ENCODE results near the gene CHD6. TPM values are rescaled to one million over a fixed set of nuclear protein-coding genes. Genes with fewer than 3 reads are reported as not detected.

CHD6 gene
- total and polyA plus RNA-seq, 2 donors: 11.8 to 45.7 TPM

DNA sequence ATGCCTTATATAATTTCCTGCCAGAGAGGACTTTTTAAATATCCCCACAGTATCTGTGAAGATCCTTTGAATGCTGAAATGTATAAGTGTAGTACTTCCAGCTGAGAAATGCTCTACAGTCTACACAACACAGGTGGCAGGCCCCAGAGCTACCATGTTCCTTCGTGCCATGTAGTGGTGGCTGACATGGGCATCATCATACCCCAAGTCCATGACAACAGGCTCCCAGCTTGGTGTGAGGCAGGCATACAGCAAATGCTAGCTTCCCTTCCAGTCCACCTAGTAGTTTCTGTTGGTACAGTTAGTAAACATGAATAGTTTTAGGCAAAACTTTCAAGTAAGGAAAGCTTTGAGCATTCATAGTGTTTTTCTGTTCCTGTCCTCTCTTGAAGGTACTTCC lies 190.3 kb downstream of the CHD6 start:
- H3K9me3 ChIP-seq (ENCODE audit: control insufficient read depth in 2 of 2, insufficient read depth in 1 of 2, low read length in 1 of 2): no peaks in the 10 kb centered on the region
- H3K36me3 ChIP-seq (ENCODE audit: control insufficient read depth in 2 of 2, insufficient read depth in 2 of 2, low read length in 1 of 2): peaks cover 24 to 31% of the 10 kb centered on the region in 2 donors
- H3K27me3 ChIP-seq (ENCODE audit: control insufficient read depth in 2 of 2, insufficient read depth in 1 of 2, low read length in 1 of 2): no peaks in the 10 kb centered on the region
- WGBS: 66% methylated on average over 1 of the region's 1 CpG
- H3K27ac ChIP-seq (ENCODE audit: low read depth in 1 of 2, low read length in 1 of 2): peak overlapping the region; percentile 81 to 94
- peak in 2 of 9 donors; percentile 18 to 24 for DNase-seq (ENCODE audit: low read depth in 6 of 9, low spot score in 9 of 9)
- no peak overlapping the region for H3K4me3 ChIP-seq (ENCODE audit: low read length in 2 of 2)
- H3K4me1 ChIP-seq (ENCODE audit: control insufficient read depth in 2 of 2, insufficient read depth in 2 of 2, low read length in 2 of 2): peaks cover 8 to 10% of the 10 kb centered on the region in 2 donors

DNA sequence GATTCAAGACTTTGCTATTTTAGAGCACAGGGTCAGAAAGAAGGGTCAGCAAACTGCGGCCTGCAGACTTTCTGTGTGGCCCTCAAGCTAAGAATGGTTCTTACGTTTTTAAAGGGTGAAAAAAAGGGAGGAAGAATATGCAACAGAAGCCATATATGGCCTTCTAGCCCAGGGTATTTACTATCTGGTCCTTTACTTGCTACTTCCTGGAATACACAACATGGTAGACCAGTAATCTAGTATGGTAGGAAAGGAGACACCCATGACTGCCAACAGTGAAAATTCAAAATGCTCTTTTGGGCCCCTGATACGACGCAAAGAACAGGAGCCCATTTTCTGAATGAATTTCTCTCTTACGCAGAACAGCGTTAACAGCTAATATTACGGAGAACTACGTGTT lies 191.2 kb downstream of the CHD6 start:
- Histone ChIP-seq H3K27ac (ENCODE audit: low read depth in 1 of 2, low read length in 1 of 2) (no peak overlapping the region), H3K9me3 (ENCODE audit: control insufficient read depth in 2 of 2, insufficient read depth in 1 of 2, low read length in 1 of 2) (no peaks in the 10 kb centered on the region), H3K4me3 (ENCODE audit: low read length in 2 of 2) (no peak overlapping the region), H3K36me3 (ENCODE audit: control insufficient read depth in 2 of 2, insufficient read depth in 2 of 2, low read length in 1 of 2) (peaks cover 31 to 38% of the 10 kb centered on the region in 2 donors), H3K4me1 (ENCODE audit: control insufficient read depth in 2 of 2, insufficient read depth in 2 of 2, low read length in 2 of 2) (peaks cover 8 to 10% of the 10 kb centered on the region in 2 donors), H3K27me3 (ENCODE audit: control insufficient read depth in 2 of 2, insufficient read depth in 1 of 2, low read length in 1 of 2) (no peaks in the 10 kb centered on the region)
- WGBS: 98% methylated on average over 8 of the region's 8 CpGs
- no peak for DNase-seq (ENCODE audit: low read depth in 6 of 9, low spot score in 9 of 9)

- no peaks in the 10 kb centered on the region for H3K9me3 ChIP-seq (ENCODE audit: control insufficient read depth in 2 of 2, insufficient read depth in 1 of 2, low read length in 1 of 2)
- H3K27me3 ChIP-seq (ENCODE audit: control insufficient read depth in 2 of 2, insufficient read depth in 1 of 2, low read length in 1 of 2): no peaks in the 10 kb centered on the region
- DNase-seq (ENCODE audit: low read depth in 6 of 9, low spot score in 9 of 9): no peak
- H3K4me1 ChIP-seq (ENCODE audit: control insufficient read depth in 2 of 2, insufficient read depth in 2 of 2, low read length in 2 of 2): peaks cover 8 to 10% of the 10 kb centered on the region in 2 donors
- H3K4me3 ChIP-seq (ENCODE audit: low read length in 2 of 2): no peak overlapping the region
- H3K36me3 ChIP-seq (ENCODE audit: control insufficient read depth in 2 of 2, insufficient read depth in 2 of 2, low read length in 1 of 2): peaks cover 38 to 45% of the 10 kb centered on the region in 2 donors
- WGBS: 98% methylated on average over 11 of the region's 11 CpGs
- no peak overlapping the region for H3K27ac ChIP-seq (ENCODE audit: low read depth in 1 of 2, low read length in 1 of 2)
These were observed 191.9 kb downstream of the CHD6 start for GRCh38 chr20:41426086-41426830.

DNA sequence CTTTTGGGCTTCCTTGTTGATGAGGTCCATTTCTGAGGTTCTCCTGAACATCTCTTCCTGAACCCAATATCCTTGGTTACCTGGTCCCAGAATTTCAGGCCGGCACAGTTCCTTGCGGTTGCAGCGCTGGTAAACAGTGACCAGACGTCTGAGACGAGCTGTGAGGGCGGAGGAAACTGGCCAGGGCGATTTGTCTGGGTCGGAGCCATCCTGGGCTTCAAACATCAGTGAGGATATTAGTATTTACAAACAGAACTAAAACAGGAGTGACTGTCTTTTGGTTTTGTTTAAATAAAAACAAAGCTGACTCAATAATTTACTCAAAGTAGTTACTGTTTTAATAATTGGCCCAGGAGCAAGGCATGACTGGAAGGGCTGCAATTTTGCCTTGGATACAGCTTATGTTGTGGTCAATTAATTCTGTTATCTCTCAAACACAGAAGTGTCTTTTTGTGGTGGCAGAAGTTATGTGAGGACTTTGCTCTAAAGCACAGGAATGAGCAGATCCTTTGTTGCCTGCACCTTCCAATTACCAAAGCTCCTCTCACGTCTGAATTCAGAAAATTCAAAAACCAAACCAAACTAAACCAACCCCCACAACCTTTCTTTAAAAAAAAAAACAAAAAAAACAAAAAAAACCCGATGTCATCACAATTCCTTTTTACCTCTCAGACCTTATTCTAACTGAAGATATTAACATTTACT lies 192.8 kb downstream of the CHD6 start:
- H3K4me3 ChIP-seq (ENCODE audit: low read length in 2 of 2): no peak overlapping the region
- H3K36me3 ChIP-seq (ENCODE audit: control insufficient read depth in 2 of 2, insufficient read depth in 2 of 2, low read length in 1 of 2): peaks cover 45 to 55% of the 10 kb centered on the region in 2 donors
- no peaks in the 10 kb centered on the region for H3K9me3 ChIP-seq (ENCODE audit: control insufficient read depth in 2 of 2, insufficient read depth in 1 of 2, low read length in 1 of 2)
- no peak for DNase-seq (ENCODE audit: low read depth in 6 of 9, low spot score in 9 of 9)
- WGBS: 96% methylated on average over 10 of the region's 10 CpGs
- H3K27ac ChIP-seq (ENCODE audit: low read depth in 1 of 2, low read length in 1 of 2): no peak overlapping the region
- H3K4me1 ChIP-seq (ENCODE audit: control insufficient read depth in 2 of 2, insufficient read depth in 2 of 2, low read length in 2 of 2): peaks cover 8 to 10% of the 10 kb centered on the region in 2 donors
- H3K27me3 ChIP-seq (ENCODE audit: control insufficient read depth in 2 of 2, insufficient read depth in 1 of 2, low read length in 1 of 2): no peaks in the 10 kb centered on the region

- 99% methylated on average over 1 of the region's 1 CpG for WGBS
- H3K36me3 ChIP-seq (ENCODE audit: control insufficient read depth in 2 of 2, insufficient read depth in 2 of 2, low read length in 1 of 2): peaks cover 47 to 62% of the 10 kb centered on the region in 2 donors
- peaks cover 8 to 10% of the 10 kb centered on the region in 2 donors for H3K4me1 ChIP-seq (ENCODE audit: control insufficient read depth in 2 of 2, insufficient read depth in 2 of 2, low read length in 2 of 2)
- H3K27me3 ChIP-seq (ENCODE audit: control insufficient read depth in 2 of 2, insufficient read depth in 1 of 2, low read length in 1 of 2): no peaks in the 10 kb centered on the region
- no peak overlapping the region for H3K4me3 ChIP-seq (ENCODE audit: low read length in 2 of 2)
- H3K9me3 ChIP-seq (ENCODE audit: control insufficient read depth in 2 of 2, insufficient read depth in 1 of 2, low read length in 1 of 2): no peaks in the 10 kb centered on the region
- no peak for DNase-seq (ENCODE audit: low read depth in 6 of 9, low spot score in 9 of 9)
- H3K27ac ChIP-seq (ENCODE audit: low read depth in 1 of 2, low read length in 1 of 2): no peak overlapping the region
These were observed 193.6 kb downstream of the CHD6 start for GRCh38 chr20:41424546-41424945.

DNA sequence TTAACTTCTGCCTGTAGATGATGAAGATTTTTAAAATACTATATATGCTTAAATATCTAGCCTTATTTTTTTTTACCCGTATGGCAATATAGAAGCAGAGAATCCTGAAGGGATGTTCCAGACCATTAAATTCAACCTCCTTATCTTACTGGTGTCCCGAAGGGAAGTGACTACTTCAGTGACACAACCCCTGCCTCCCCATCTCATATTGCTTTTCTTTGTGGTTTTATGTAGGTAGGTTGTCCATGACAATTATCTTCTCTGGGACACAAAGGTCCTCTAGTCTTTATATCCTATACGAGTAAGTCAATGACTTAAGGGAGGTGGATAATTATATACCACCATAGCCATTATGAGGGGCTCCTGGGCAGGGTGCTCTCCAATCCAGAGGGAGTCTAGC lies 194.2 kb downstream of the CHD6 start:
- no peaks in the 10 kb centered on the region for H3K9me3 ChIP-seq (ENCODE audit: control insufficient read depth in 2 of 2, insufficient read depth in 1 of 2, low read length in 1 of 2)
- no peak overlapping the region for H3K4me3 ChIP-seq (ENCODE audit: low read length in 2 of 2)
- DNase-seq (ENCODE audit: low read depth in 6 of 9, low spot score in 9 of 9): no peak
- H3K36me3 ChIP-seq (ENCODE audit: control insufficient read depth in 2 of 2, insufficient read depth in 2 of 2, low read length in 1 of 2): peaks cover 47 to 63% of the 10 kb centered on the region in 2 donors
- H3K27me3 ChIP-seq (ENCODE audit: control insufficient read depth in 2 of 2, insufficient read depth in 1 of 2, low read length in 1 of 2): no peaks in the 10 kb centered on the region
- 80% methylated on average over 3 of the region's 3 CpGs for WGBS
- no peak overlapping the region for H3K27ac ChIP-seq (ENCODE audit: low read depth in 1 of 2, low read length in 1 of 2)
- H3K4me1 ChIP-seq (ENCODE audit: control insufficient read depth in 2 of 2, insufficient read depth in 2 of 2, low read length in 2 of 2): peaks cover 8 to 10% of the 10 kb centered on the region in 2 donors

DNA sequence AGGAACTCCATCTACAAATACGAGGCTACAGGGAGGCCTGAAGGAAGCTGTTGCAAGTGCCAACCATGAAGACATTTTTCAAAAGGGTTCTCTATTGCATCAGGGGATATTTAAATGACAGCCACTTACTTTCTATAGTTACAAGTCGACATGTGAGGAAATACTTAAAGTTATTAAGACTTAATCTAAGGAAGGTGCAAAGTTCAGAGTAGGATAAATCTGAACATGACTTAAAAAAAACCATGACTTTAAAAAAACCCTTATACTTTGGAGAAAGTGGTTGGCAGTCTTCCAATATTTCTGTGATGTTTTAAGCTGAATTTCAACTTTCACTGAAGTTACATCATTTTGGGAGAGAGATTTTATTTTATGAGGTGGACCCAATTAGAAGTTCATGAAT lies 195.2 kb downstream of the CHD6 start:
- H3K4me1 ChIP-seq (ENCODE audit: control insufficient read depth in 2 of 2, insufficient read depth in 2 of 2, low read length in 2 of 2): peaks cover 3% of the 10 kb centered on the region in 2 donors
- no peak overlapping the region for H3K4me3 ChIP-seq (ENCODE audit: low read length in 2 of 2)
- no peaks in the 10 kb centered on the region for H3K27me3 ChIP-seq (ENCODE audit: control insufficient read depth in 2 of 2, insufficient read depth in 1 of 2, low read length in 1 of 2)
- H3K9me3 ChIP-seq (ENCODE audit: control insufficient read depth in 2 of 2, insufficient read depth in 1 of 2, low read length in 1 of 2): no peaks in the 10 kb centered on the region
- DNase-seq (ENCODE audit: low read depth in 6 of 9, low spot score in 9 of 9): no peak
- H3K27ac ChIP-seq (ENCODE audit: low read depth in 1 of 2, low read length in 1 of 2): no peak overlapping the region
- WGBS: 96% methylated on average over 2 of the region's 2 CpGs
- peaks cover 51 to 70% of the 10 kb centered on the region in 2 donors for H3K36me3 ChIP-seq (ENCODE audit: control insufficient read depth in 2 of 2, insufficient read depth in 2 of 2, low read length in 1 of 2)

GRCh38 chr20:41418739-41419293 lies 199.4 kb downstream of the CHD6 start:
- Histone ChIP-seq H3K4me1 (ENCODE audit: control insufficient read depth in 2 of 2, insufficient read depth in 2 of 2, low read length in 2 of 2) (no peaks in the 10 kb centered on the region), H3K27me3 (ENCODE audit: control insufficient read depth in 2 of 2, insufficient read depth in 1 of 2, low read length in 1 of 2) (no peaks in the 10 kb centered on the region), H3K4me3 (ENCODE audit: low read length in 2 of 2) (no peak overlapping the region), H3K27ac (ENCODE audit: low read depth in 1 of 2, low read length in 1 of 2) (no peak overlapping the region), H3K9me3 (ENCODE audit: control insufficient read depth in 2 of 2, insufficient read depth in 1 of 2, low read length in 1 of 2) (no peaks in the 10 kb centered on the region), H3K36me3 (ENCODE audit: control insufficient read depth in 2 of 2, insufficient read depth in 2 of 2, low read length in 1 of 2) (peaks cover 59 to 78% of the 10 kb centered on the region in 2 donors)
- WGBS: 96% methylated on average over 7 of the region's 7 CpGs
- no peak for DNase-seq (ENCODE audit: low read depth in 6 of 9, low spot score in 9 of 9)

GRCh38 chr20:41418031-41418430 lies 200.1 kb downstream of the CHD6 start:
- no peak for DNase-seq (ENCODE audit: low read depth in 6 of 9, low spot score in 9 of 9)
- H3K4me3 ChIP-seq (ENCODE audit: low read length in 2 of 2): no peak overlapping the region
- WGBS: over 99% methylated on average over 5 of the region's 5 CpGs
- H3K9me3 ChIP-seq (ENCODE audit: control insufficient read depth in 2 of 2, insufficient read depth in 1 of 2, low read length in 1 of 2): no peaks in the 10 kb centered on the region
- no peaks in the 10 kb centered on the region for H3K4me1 ChIP-seq (ENCODE audit: control insufficient read depth in 2 of 2, insufficient read depth in 2 of 2, low read length in 2 of 2)
- H3K27ac ChIP-seq (ENCODE audit: low read depth in 1 of 2, low read length in 1 of 2): no peak overlapping the region
- H3K36me3 ChIP-seq (ENCODE audit: control insufficient read depth in 2 of 2, insufficient read depth in 2 of 2, low read length in 1 of 2): peaks cover 63 to 79% of the 10 kb centered on the region in 2 donors
- no peaks in the 10 kb centered on the region for H3K27me3 ChIP-seq (ENCODE audit: control insufficient read depth in 2 of 2, insufficient read depth in 1 of 2, low read length in 1 of 2)
